OCI-LY3 (cell line): ENCODE measurements around the gene AKAP6.

ENCODE experiments used
- EZH2phosphoT487 ChIP-seq: fragments of 200-600 bp; shearing (Covaris generic); IDR thresholded peaks from 2 replicates; pipeline ENCODE4 v1.6.1; 2018; ENCODE audit warnings: antibody characterized with exemption, mixed run types, low read depth
- TF ChIP-seq, protein P1 (sequence below): fragments of 200-600, 300-600 bp; sonication (generic); IDR thresholded peaks from 2 replicates; pipeline ENCODE4 v1.5.1; 2014; ENCODE audit warnings: antibody characterized with exemption, low read length, low read depth

DNA sequence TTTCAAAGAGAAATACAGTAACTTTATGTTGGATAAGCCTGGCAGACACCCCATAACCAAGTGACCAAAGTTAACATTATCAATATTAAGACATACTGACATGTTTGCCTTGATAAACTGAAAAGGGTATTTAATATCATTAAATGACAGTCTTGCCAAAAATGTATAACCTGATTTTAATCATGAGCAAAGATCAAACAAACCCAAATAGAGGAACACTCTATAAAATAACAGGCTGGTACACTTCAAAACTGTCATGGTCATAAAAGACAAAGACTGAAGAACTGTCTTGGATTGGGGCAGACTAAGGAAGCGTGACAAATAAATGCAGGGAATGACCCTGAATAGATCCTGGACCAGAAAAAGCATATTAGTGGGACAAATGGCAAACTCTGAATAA is 64.0 kb downstream of the AKAP6 start:
- TF ChIP-seq, protein P1, sequence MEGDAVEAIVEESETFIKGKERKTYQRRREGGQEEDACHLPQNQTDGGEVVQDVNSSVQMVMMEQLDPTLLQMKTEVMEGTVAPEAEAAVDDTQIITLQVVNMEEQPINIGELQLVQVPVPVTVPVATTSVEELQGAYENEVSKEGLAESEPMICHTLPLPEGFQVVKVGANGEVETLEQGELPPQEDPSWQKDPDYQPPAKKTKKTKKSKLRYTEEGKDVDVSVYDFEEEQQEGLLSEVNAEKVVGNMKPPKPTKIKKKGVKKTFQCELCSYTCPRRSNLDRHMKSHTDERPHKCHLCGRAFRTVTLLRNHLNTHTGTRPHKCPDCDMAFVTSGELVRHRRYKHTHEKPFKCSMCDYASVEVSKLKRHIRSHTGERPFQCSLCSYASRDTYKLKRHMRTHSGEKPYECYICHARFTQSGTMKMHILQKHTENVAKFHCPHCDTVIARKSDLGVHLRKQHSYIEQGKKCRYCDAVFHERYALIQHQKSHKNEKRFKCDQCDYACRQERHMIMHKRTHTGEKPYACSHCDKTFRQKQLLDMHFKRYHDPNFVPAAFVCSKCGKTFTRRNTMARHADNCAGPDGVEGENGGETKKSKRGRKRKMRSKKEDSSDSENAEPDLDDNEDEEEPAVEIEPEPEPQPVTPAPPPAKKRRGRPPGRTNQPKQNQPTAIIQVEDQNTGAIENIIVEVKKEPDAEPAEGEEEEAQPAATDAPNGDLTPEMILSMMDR, result no peak
- no peak for TF ChIP-seq EZH2phosphoT487
